Measurements from ENCODE around the gene TBXAS1. TPM values are rescaled to one million over a fixed set of nuclear protein-coding genes. Genes with fewer than 3 reads are reported as not detected.
A peak's percentile ranks its signal among the peaks of the same experiment; 100 is the strongest.

The TBXAS1 gene
- total RNA-seq, 2 experiments from 2014 or later: 0.86 TPM; not detected in 1

DNA sequence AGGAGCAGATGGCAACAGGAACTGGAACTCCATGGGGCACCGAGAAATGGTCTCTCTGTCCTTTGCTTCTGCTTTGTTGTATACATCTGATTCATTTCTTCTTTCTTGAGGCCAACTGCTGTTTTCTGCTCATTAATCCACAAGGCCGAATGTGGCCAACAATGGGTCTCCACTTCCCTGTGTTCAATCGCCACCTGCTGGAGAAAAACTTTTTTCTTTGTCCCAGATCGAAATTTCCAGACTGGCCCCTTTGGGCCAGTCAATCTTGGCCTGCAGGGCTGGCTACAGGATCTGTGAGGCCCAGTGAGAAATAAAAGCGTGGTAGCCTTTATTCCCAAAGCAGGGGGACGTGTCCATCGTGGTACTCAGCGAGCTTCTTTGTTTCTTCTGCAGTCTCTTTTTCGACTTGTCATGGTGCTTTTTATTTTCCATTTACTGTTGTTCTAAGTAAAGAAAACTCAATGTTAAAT, 174.9 kb downstream of the TBXAS1 start:
- no peaks in the 10 kb centered on the region for H3K79me2 ChIP-seq (ENCODE audit: insufficient read depth, low read depth, low read length)
- no peaks in the 10 kb centered on the region for H3K9me3 ChIP-seq (ENCODE audit: low read length)
- ChIA-PET POLR2A (interaction anchor here (0.5 kb wide), 1 partner anchor 251 kb away, joined by 3 read pairs; no protein-coding TSS in a partner anchor), CTCF (ENCODE audit: unreplicated experiment) (interaction anchor here (1.0 kb wide), 1 partner anchor 358 kb away, joined by 5 read pairs; no protein-coding TSS in a partner anchor)
- DNase-seq (ENCODE audit: low spot score): peak; percentile 78
- peak overlapping the region; percentile 32; the same call in 1 of the 2 replicates for H2AFZ ChIP-seq (ENCODE audit: low read length)
- no peak overlapping the region for H3K27ac ChIP-seq (ENCODE audit: low read depth, low read length, poor library complexity, severe bottlenecking)
- intact Hi-C loops (cut with micrococcal nuclease; ENCODE audit: unreplicated experiment): loop anchor here (2.0 kb wide), 2 partner anchors 401 to 503 kb away; no protein-coding TSS in a partner anchor
- TF ChIP-seq EZH2phosphoT487 (IDR thresholded peaks at IDR 0.05; ENCODE audit: borderline replicate concordance, low read depth, low read length): no peak
- TF ChIP-seq, protein P1, sequence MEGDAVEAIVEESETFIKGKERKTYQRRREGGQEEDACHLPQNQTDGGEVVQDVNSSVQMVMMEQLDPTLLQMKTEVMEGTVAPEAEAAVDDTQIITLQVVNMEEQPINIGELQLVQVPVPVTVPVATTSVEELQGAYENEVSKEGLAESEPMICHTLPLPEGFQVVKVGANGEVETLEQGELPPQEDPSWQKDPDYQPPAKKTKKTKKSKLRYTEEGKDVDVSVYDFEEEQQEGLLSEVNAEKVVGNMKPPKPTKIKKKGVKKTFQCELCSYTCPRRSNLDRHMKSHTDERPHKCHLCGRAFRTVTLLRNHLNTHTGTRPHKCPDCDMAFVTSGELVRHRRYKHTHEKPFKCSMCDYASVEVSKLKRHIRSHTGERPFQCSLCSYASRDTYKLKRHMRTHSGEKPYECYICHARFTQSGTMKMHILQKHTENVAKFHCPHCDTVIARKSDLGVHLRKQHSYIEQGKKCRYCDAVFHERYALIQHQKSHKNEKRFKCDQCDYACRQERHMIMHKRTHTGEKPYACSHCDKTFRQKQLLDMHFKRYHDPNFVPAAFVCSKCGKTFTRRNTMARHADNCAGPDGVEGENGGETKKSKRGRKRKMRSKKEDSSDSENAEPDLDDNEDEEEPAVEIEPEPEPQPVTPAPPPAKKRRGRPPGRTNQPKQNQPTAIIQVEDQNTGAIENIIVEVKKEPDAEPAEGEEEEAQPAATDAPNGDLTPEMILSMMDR (conservative IDR thresholded peaks at IDR 0.05; ENCODE audit: low read length): peak; percentile 92
- no TSS peak for BruUV-seq (replicated peaks)
- no peaks in the 10 kb centered on the region for H3K4me1 ChIP-seq (ENCODE audit: insufficient read depth, low read length, poor library complexity, severe bottlenecking)
- H3K9me2 ChIP-seq (ENCODE audit: insufficient read depth, low read length): no peaks in the 10 kb centered on the region
- no peaks in the 10 kb centered on the region for H4K20me1 ChIP-seq (ENCODE audit: insufficient read depth, low read length)
- no peak overlapping the region for H3K4me3 ChIP-seq (ENCODE audit: low read depth, low read length, poor library complexity, severe bottlenecking)
- H3K4me2 ChIP-seq (ENCODE audit: low read length): no peak overlapping the region
- H3K36me3 ChIP-seq (ENCODE audit: insufficient read depth, low read length): no peaks in the 10 kb centered on the region

DNA sequence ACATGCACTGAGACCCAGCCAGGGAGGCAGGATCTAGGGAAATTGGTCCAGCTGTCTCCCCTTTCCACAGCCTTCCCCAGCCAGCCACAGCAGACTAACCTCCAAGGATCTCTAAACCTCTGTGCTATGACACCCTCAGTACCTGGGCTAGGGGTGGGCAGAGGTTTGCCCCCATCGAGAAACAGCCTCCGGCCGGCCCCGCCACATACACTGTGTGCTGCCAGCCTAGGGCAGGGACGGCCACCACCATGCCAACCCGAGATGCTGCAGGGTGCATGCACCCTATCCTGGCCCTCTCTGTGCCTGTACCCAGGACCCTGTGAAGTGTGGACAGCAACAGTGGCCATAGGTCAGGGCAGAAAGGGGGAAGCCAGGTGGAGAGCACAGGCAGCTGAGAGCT, 175.6 kb downstream of the TBXAS1 start:
- no peak overlapping the region for H3K4me2 ChIP-seq (ENCODE audit: low read length)
- no peak for TF ChIP-seq EZH2phosphoT487 (IDR thresholded peaks at IDR 0.05; ENCODE audit: borderline replicate concordance, low read depth, low read length)
- TF ChIP-seq, protein P1 (conservative IDR thresholded peaks at IDR 0.05; ENCODE audit: low read length): no peak
- POLR2A ChIA-PET: no interaction called here
- no peaks in the 10 kb centered on the region for H3K9me3 ChIP-seq (ENCODE audit: low read length)
- BruUV-seq (replicated peaks): no TSS peak
- no peak for DNase-seq (ENCODE audit: low spot score)
- no peaks in the 10 kb centered on the region for H3K36me3 ChIP-seq (ENCODE audit: insufficient read depth, low read length)
- H2AFZ ChIP-seq (ENCODE audit: low read length): no peak overlapping the region
- no peak overlapping the region for H3K4me3 ChIP-seq (ENCODE audit: low read depth, low read length, poor library complexity, severe bottlenecking)
- no peaks in the 10 kb centered on the region for H3K4me1 ChIP-seq (ENCODE audit: insufficient read depth, low read length, poor library complexity, severe bottlenecking)
- H3K79me2 ChIP-seq (ENCODE audit: insufficient read depth, low read depth, low read length): no peaks in the 10 kb centered on the region
- H3K9me2 ChIP-seq (ENCODE audit: insufficient read depth, low read length): no peaks in the 10 kb centered on the region
- H3K27ac ChIP-seq (ENCODE audit: low read depth, low read length, poor library complexity, severe bottlenecking): no peak overlapping the region
- H4K20me1 ChIP-seq (ENCODE audit: insufficient read depth, low read length): no peaks in the 10 kb centered on the region
- intact Hi-C loops (cut with micrococcal nuclease; ENCODE audit: unreplicated experiment): loop anchor here (2.0 kb wide), 1 partner anchor 504 kb away; no protein-coding TSS in a partner anchor
- CTCF ChIA-PET (ENCODE audit: unreplicated experiment): interaction anchor here (1.0 kb wide), 1 partner anchor 359 kb away, joined by 5 read pairs; no protein-coding TSS in a partner anchor

- TF ChIP-seq, protein P1 (conservative IDR thresholded peaks at IDR 0.05; ENCODE audit: low read length): no peak
- no peaks in the 10 kb centered on the region for H3K36me3 ChIP-seq (ENCODE audit: insufficient read depth, low read length)
- intact Hi-C loops (cut with micrococcal nuclease; ENCODE audit: unreplicated experiment): loop anchor here (2.0 kb wide), 1 partner anchor 505 kb away; no protein-coding TSS in a partner anchor
- H4K20me1 ChIP-seq (ENCODE audit: insufficient read depth, low read length): no peaks in the 10 kb centered on the region
- BruUV-seq (replicated peaks): no TSS peak
- H2AFZ ChIP-seq (ENCODE audit: low read length): no peak overlapping the region
- no peaks in the 10 kb centered on the region for H3K9me3 ChIP-seq (ENCODE audit: low read length)
- no peak overlapping the region for H3K4me3 ChIP-seq (ENCODE audit: low read depth, low read length, poor library complexity, severe bottlenecking)
- no peaks in the 10 kb centered on the region for H3K79me2 ChIP-seq (ENCODE audit: insufficient read depth, low read depth, low read length)
- DNase-seq (ENCODE audit: low spot score): no peak
- POLR2A ChIA-PET: interaction anchor here (1.0 kb wide), 1 partner anchor 358 kb away, joined by 3 read pairs; no protein-coding TSS in a partner anchor
- CTCF ChIA-PET (ENCODE audit: unreplicated experiment): interaction anchor here (0.6 to 1.6 kb wide), 4 partner anchors 11 to 359 kb away, joined by 3 to 7 read pairs (median 3); no protein-coding TSS in a partner anchor
- H3K27ac ChIP-seq (ENCODE audit: low read depth, low read length, poor library complexity, severe bottlenecking): no peak overlapping the region
- no peaks in the 10 kb centered on the region for H3K4me1 ChIP-seq (ENCODE audit: insufficient read depth, low read length, poor library complexity, severe bottlenecking)
- H3K9me2 ChIP-seq (ENCODE audit: insufficient read depth, low read length): no peaks in the 10 kb centered on the region
- no peak overlapping the region for H3K4me2 ChIP-seq (ENCODE audit: low read length)
Observed at GRCh38 chr7:140005341-140005740, 176.3 kb downstream of the TBXAS1 start.
